Spleen (tissue), 7 donors: ENCODE measurements around the gene PACSIN1.

Experiments
- CTCF ChIP-seq, 11 experiments: fragments of 200-600 bp in 7 of 11; fragments of 450-650 bp in 4 of 11; sonication (generic) in 4 of 11; IDR thresholded peaks in 8 of 11; conservative IDR thresholded peaks in 3 of 11; 1 replicate in 7 of 11; 2 replicates in 4 of 11; pipeline versions ENCODE4 v1.4.0 to v1.8.0; 2016 to 2021; ENCODE audit warnings: antibody characterized with exemption in 11 of 11, inconsistent platforms in 4 of 11, mild to moderate bottlenecking in 1 of 11
- POLR2A ChIP-seq, 3 donors: fragments of 450-650 bp; IDR thresholded peaks; one replicate each; pipeline ENCODE4 v1.5.1; 2017; ENCODE audit warnings: antibody characterized with exemption in 3 of 3, mild to moderate bottlenecking in 1 of 3
- POLR2AphosphoS5 ChIP-seq, 3 donors: sonication (generic); formaldehyde crosslinking; IDR thresholded peaks; one replicate each; pipeline ENCODE4 v1.5.1; 2017; ENCODE audit warnings: antibody characterized with exemption in 3 of 3
- donor health status: DM: no; HTN: no; CAD: no; lungs with moderate emphysema.
- donor health status: DM: no; HTN: no; CAD: no.
- donor health status: DM: no; HTN: no; CAD: no.

GRCh38 chr6:34574647-34575293 is 108.9 kb downstream of the PACSIN1 start:
- TF ChIP-seq POLR2A (IDR thresholded peaks at IDR 0.05) (no peak), POLR2AphosphoS5 (IDR thresholded peaks at IDR 0.05) (no peak), CTCF (IDR thresholded peaks at IDR 0.05 in 8 of 11, conservative IDR thresholded peaks at IDR 0.05 in 3 of 11) (no peak)
